Osteocyte (in vitro differentiated cells): Measurements from ENCODE around the gene B3GNT2. TPM values are rescaled to one million over a fixed set of nuclear protein-coding genes. Genes with fewer than 3 reads are reported as not detected.

Source experiments
- DNase-seq: peaks from one replicate; pipeline ENCODE4 v3.0.0; 2021; ENCODE audit warnings: mixed read lengths; ENCODE audit not compliant: unreplicated experiment; ENCODE audit errors: extremely low spot score
- H3K27ac Mint-ChIP-seq: one replicate; pipeline ENCODE4 v1.8.0; 2021; ENCODE audit warnings: mild to moderate bottlenecking, mixed read lengths; ENCODE audit not compliant: unreplicated experiment
- H3K27me3 Mint-ChIP-seq: one replicate; pipeline ENCODE4 v1.8.0; 2021; ENCODE audit warnings: mixed read lengths; ENCODE audit not compliant: unreplicated experiment
- H3K36me3 Mint-ChIP-seq: one replicate; pipeline ENCODE4 v1.8.0; 2021; ENCODE audit warnings: mixed read lengths; ENCODE audit not compliant: unreplicated experiment
- H3K4me1 Mint-ChIP-seq: one replicate; pipeline ENCODE4 v1.8.0; 2021; ENCODE audit warnings: mixed read lengths; ENCODE audit not compliant: unreplicated experiment
- H3K4me3 Mint-ChIP-seq: one replicate; pipeline ENCODE4 v1.8.0; 2021; ENCODE audit warnings: mild to moderate bottlenecking, moderate library complexity, mixed read lengths; ENCODE audit not compliant: unreplicated experiment
- H3K9me3 Mint-ChIP-seq: one replicate; pipeline ENCODE4 v1.8.0; 2021; ENCODE audit warnings: mixed read lengths; ENCODE audit not compliant: unreplicated experiment
- CTCF ChIP-seq: fragments of 200-600 bp; sonication (generic); IDR thresholded peaks from 2 replicates; pipeline ENCODE4 v1.5.0; 2021; ENCODE audit warnings: antibody characterized with exemption, mild to moderate bottlenecking, moderate library complexity
- total RNA-seq: library from RNA; stranded (reverse); gene quantifications from 2 replicates; pipeline ENCODE4 v1.2.1, GENCODE V29; 2021

The B3GNT2 gene
- total RNA-seq, 1 donor from 2014 or later: 7.9 TPM

GRCh38 chr2:62186156-62186905 is 9.6 kb upstream of the B3GNT2 start:
- Mint-ChIP-seq H3K27me3 (peaks cover 13% of the 10 kb centered on the region), H3K9me3 (no peaks in the 10 kb centered on the region), H3K36me3 (no peaks in the 10 kb centered on the region), H3K4me1 (no peaks in the 10 kb centered on the region), H3K4me3 (no peak overlapping the region), H3K27ac (no peak overlapping the region)
- TF ChIP-seq CTCF: no peak
- no peak for DNase-seq

GRCh38 chr2:62187246-62187645 is 8.7 kb upstream of the B3GNT2 start:
- no peaks in the 10 kb centered on the region for H3K36me3 Mint-ChIP-seq
- H3K27ac Mint-ChIP-seq: no peak overlapping the region
- no peak for DNase-seq
- peaks cover 13% of the 10 kb centered on the region for H3K27me3 Mint-ChIP-seq
- H3K9me3 Mint-ChIP-seq: no peaks in the 10 kb centered on the region
- H3K4me1 Mint-ChIP-seq: no peaks in the 10 kb centered on the region
- no peak overlapping the region for H3K4me3 Mint-ChIP-seq
- TF ChIP-seq CTCF: no peak

- no peaks in the 10 kb centered on the region for H3K36me3 Mint-ChIP-seq
- H3K27me3 Mint-ChIP-seq: peaks cover 13% of the 10 kb centered on the region
- no peak overlapping the region for H3K4me3 Mint-ChIP-seq
- TF ChIP-seq CTCF: no peak
- no peaks in the 10 kb centered on the region for H3K4me1 Mint-ChIP-seq
- H3K9me3 Mint-ChIP-seq: no peaks in the 10 kb centered on the region
- H3K27ac Mint-ChIP-seq: no peak overlapping the region
- no peak for DNase-seq
Observed at GRCh38 chr2:62188416-62188815, 7.5 kb upstream of the B3GNT2 start.

- H3K36me3 Mint-ChIP-seq: no peaks in the 10 kb centered on the region
- H3K27ac Mint-ChIP-seq: no peak overlapping the region
- peaks cover 13% of the 10 kb centered on the region for H3K27me3 Mint-ChIP-seq
- H3K9me3 Mint-ChIP-seq: no peaks in the 10 kb centered on the region
- no peak for DNase-seq
- no peaks in the 10 kb centered on the region for H3K4me1 Mint-ChIP-seq
- TF ChIP-seq CTCF: no peak
- H3K4me3 Mint-ChIP-seq: no peak overlapping the region
Observed at GRCh38 chr2:62189196-62189595, 6.7 kb upstream of the B3GNT2 start.

GRCh38 chr2:62192811-62193210 is 3.1 kb upstream of the B3GNT2 start:
- peaks cover 13% of the 10 kb centered on the region for H3K27me3 Mint-ChIP-seq
- no peaks in the 10 kb centered on the region for H3K36me3 Mint-ChIP-seq
- no peak for DNase-seq
- no peak for TF ChIP-seq CTCF
- peaks cover 6% of the 10 kb centered on the region for H3K4me1 Mint-ChIP-seq
- no peaks in the 10 kb centered on the region for H3K9me3 Mint-ChIP-seq
- H3K4me3 Mint-ChIP-seq: no peak overlapping the region
- H3K27ac Mint-ChIP-seq: no peak overlapping the region
